Hepatic stellate cell (primary cell): ENCODE results near the gene ZRANB3.
"Not testable (repeated sequence)": the region's sequence is repeated elsewhere in the genome, so short reads cannot be mapped to it uniquely, and the experiment has no call there.

Source experiments
- DNase-seq: peaks from one replicate; pipeline ENCODE4 v3.0.0; 2011; ENCODE audit warnings: low spot score

Gene ZRANB3

GRCh38 chr2:135530313-135531230 is at the start of gene ZRANB3:
Gene ZRANB3 (minus strand): TSS chr2:135531218.
- peak; percentile 87 for DNase-seq

GRCh38 chr2:135573620-135574019 is 42.6 kb upstream of the ZRANB3 start:
- no peak for DNase-seq

DNA sequence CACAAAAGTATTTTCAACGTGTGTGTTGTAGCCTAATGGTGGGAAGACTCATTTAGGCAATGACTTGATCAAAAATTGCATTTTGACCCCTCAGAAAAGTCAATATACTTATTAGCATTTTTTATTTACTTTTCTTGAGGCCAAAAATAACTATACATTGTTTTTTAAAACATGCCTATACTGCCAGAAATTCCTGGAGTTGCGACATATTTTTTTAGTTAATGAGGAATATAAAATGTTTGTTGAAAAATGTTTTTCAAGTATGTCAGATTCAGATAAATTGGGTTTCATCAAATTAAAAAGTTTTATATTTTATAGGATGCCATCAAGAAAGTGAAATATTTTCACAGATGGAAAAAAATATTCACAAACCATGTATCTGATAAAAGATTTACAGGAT is 39.9 kb upstream of the ZRANB3 start:
- DNase-seq: no peak

DNA sequence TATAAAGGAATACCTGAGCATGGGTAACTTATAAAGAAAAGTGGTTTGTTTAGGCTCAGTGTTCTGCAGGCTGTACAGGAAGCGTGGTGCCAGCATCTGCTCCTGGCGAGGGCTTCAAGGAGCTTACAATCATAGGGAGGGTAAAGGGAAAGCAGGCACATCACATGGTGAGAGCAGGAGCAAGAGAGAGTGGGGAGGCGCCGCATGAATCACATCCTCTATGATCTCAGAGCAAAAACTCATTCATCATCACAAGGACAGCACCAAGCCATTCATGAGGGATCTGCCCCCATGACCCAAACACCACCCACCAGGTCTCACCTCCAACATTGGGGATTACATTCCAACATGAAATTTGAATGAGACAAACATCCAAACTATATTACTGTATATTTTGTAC is 32.8 kb upstream of the ZRANB3 start:
- no peak for DNase-seq

DNA sequence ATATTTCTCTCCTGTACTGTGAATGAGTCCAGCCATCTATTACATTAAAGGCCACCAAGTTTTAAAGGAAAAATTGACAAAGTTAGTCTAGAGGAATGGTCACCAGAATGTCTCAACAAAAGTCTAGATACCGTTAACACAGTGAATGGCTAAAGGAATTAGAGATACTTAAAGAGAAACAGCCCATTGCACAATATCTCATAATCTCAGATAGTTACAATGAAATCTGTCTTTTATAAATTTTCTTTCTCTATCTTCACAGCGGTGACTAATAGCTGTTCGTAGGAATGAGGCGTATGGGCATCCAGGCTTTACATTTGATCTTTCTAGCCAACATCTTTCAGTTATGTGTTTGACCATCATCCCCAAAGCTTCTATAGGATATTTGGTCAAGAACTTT is 30.9 kb upstream of the ZRANB3 start:
- no peak for DNase-seq

- no peak for DNase-seq
These were observed 26.5 kb upstream of the ZRANB3 start for GRCh38 chr2:135557530-135557929.

GRCh38 chr2:135555311-135555710 is 24.3 kb upstream of the ZRANB3 start:
- DNase-seq: no peak

- DNase-seq: no peak
These were observed 21.9 kb upstream of the ZRANB3 start for GRCh38 chr2:135552887-135553286.

DNA sequence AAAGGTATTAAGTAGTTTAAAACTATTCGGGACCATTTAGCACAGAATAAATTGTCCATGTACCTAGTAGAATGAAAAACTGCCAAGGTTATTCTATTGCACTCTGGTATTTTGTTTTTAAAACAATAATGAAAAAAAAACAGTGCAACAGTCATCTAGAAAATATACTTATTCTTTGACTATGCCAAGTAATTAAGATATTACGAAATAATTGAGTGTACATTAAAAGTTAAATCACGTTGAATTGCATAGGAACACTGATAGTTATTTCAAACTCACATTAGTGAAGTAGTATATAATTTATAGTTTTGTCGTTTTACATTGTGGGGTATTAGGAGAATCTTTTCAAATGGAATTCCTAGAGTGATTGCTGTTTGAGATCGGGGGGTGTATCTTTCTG is 20.3 kb upstream of the ZRANB3 start:
- no peak for DNase-seq

DNA sequence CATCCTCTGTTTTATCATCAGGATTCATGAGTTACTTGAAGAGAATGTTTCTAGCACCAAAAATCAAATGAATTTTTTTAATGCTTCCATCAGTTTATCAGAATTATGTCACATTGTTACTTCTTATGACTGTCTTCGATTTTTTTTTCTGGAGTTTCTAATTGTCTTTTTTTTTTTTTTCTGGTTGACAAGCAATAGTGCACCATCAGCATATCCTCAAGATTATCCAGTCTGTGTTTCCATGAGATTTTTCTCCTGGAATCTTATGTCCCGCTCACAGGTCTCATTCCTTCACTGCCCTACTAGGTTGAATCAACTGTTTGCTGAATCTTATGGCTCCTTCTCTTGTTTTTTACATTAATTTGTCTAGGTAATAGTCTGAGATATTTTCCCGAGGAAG is 16.3 kb upstream of the ZRANB3 start:
- no peak for DNase-seq

DNA sequence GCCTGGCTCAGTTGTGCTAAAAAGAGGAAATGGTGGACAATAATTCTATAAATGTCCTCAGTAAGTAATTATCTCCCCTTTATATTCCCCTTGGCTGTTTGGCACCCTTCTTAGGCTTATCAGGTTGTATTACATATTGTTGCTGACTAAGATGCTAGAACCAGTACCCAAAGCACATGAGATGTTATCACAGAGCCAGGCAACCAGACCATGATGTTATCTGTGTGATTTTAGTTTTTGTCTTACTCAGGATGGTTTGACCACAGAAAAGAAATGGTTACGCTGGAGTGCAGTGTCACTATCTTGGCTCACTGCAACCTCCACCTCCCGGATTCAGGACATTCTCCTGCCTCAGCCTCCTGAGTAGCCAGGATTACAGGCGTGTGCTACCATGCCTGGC is 15.4 kb upstream of the ZRANB3 start:
- DNase-seq: no peak

- not testable (repeated sequence) for DNase-seq
These were observed 2.5 kb upstream of the ZRANB3 start for GRCh38 chr2:135533545-135533944.

- peak; percentile 4 for DNase-seq
These were observed 1.6 kb upstream of the ZRANB3 start for GRCh38 chr2:135532581-135532980.

GRCh38 chr2:135531231-135532197 is 496 bp upstream of the ZRANB3 start, which contains the start of gene R3HDM1:
Gene R3HDM1 (plus strand): TSS chr2:135531484. CDS start chr2:135604846, 73,362 bp downstream.
- peak; percentile 97 for DNase-seq

GRCh38 chr2:135528006-135528405 is 3.0 kb downstream of the ZRANB3 start:
- DNase-seq: no peak

- no peak for DNase-seq
These were observed 5.2 kb downstream of the ZRANB3 start for GRCh38 chr2:135525786-135526185.

- no peak for DNase-seq
These were observed 18.9 kb downstream of the ZRANB3 start for GRCh38 chr2:135512099-135512498.

DNA sequence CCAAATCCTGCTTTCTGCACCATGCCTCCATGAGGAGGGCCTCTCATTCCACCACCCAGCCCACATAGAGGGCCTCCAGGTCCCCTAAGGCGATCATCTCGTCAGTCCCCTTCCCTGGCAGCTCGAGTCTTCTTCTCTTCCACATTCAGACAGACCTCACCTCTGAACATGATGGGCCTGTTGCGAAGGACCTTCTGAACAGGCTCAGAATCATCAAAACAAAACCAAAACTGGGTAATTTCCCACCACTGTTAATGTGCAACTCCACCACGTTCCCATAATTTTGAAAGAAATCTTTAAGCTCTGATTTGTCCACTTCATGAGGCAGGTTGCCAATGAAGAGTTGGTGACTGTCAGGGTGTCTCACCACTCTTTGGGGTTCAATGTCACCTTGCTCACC is 20.4 kb downstream of the ZRANB3 start:
- DNase-seq: no peak

DNA sequence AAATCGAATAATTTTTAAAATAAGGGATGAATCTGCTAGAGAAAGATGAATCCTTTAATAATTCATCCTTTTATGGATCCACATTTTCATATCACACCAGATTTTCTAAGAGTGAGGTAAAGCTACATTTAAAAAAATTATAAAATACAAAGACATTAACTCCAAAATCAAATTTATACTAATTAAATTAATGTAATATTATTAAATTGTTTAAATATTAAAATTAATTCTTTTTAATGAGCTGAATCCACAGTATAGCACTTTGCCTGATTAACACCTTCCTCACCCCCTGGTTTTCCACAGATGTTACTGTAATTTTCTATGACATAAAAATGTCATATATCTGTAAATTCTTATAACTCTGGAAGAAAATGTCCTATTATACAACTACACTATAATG is 26.2 kb downstream of the ZRANB3 start:
- no peak for DNase-seq

DNA sequence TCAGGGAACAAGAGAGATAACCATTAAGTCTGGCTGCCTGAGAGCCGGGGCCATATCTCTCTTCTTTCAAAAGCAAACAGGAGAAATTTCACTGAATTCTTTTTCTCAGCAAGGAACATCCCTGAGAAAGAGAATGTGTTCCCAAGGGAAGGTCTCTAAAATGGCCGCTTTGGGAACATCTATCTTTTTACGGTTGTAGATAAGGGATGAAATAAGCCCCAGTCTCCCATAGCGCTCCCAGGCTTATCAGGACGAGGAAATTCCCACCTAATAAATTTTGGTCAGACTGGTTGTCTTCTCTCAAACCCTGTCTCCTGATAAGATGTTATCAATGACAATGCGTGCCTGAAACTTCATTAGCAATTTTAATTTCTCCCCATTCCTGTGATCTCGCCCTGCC is 32.4 kb downstream of the ZRANB3 start:
- DNase-seq: not testable (repeated sequence)

- no peak for DNase-seq
These were observed 36.1 kb downstream of the ZRANB3 start for GRCh38 chr2:135494917-135495316.

DNA sequence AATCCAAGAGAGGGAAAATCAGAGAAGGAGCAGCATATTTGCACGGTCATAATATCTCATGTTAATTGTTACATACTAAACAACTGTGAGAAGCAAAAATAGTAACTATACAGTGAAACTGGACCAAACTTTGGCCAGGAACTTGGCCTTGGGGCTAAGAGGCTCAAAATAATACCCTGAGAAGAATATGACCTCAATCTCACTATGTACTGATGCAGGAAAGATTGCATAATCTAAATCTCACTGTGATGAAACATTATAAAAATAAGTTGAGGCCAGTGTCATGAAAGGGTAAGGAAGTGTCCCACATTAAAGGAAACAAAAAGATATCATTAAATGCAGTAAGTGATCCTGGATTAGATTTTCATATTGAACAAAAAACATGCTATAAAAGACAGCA is 36.5 kb downstream of the ZRANB3 start:
- peak; percentile 3 for DNase-seq

DNA sequence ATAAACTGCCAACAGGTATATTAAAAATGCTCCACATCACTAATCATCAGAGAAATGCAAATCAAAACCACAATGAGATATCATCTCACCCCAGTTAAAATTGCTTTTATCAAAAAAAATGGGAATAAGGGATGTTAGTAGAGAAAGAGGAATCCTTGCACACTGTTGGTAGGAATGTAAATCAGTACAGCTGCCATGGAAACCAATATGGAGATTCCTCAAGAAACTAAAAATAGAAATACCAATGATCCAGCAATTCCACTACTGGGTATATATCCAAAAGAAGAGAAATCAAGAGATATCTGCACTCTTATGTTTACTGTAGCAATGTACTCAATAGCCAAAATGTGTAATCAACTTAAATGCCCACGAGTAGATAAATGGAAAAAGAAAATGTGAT is 40.6 kb downstream of the ZRANB3 start:
- DNase-seq: peak; percentile 9
